Epithelial cell of esophagus (primary cell): ENCODE measurements around the gene TAPT1.

Experiments used
- DNase-seq: peaks from one replicate; pipeline ENCODE4 v3.0.0; 2010; ENCODE audit warnings: low read depth
- H3K4me3 ChIP-seq: 2 replicates; pipeline ENCODE4 v1.5.1; 2011; ENCODE audit warnings: mild to moderate bottlenecking, low read length, control low read depth
- TF ChIP-seq, protein P1 (sequence below): IDR thresholded peaks from 2 replicates; pipeline ENCODE4 v1.5.1; 2011; ENCODE audit warnings: low read depth, mild to moderate bottlenecking, low read length, control low read depth, inconsistent platforms; ENCODE audit not compliant: insufficient read depth; ENCODE audit errors: missing control alignments

Gene TAPT1

DNA sequence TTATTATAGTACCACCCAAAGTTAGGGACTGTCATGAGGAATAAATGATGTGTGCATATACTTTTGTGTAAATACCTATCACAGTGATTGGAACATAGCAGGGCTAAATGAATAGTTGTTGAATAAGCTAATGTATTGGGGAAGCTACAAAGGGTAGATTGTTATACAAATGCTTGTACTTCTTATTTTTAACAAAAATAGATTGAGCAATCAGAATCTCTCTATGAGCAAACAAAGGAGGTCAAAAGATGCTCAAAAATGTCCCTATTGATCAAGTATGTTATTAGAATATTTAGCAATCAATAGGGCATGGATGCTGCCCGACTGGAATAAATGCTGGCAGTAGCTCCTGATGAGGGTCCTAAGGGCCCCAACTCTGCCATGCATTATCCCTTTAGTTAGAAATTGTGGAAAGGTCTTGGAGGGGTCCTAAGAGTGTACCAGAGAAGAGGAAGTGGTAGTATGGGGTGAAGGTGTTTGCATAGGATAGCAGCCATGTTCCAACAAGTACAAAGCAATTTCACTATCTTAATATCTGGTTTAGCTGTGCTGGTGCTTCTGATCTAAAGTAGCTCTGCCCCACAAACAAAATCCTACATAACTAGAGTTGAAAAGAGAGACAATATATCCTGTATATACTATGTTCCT, 33.1 kb upstream of the TAPT1 start:
- H3K4me3 ChIP-seq, result no peak overlapping the region
- no peak for DNase-seq
- TF ChIP-seq, protein P1, sequence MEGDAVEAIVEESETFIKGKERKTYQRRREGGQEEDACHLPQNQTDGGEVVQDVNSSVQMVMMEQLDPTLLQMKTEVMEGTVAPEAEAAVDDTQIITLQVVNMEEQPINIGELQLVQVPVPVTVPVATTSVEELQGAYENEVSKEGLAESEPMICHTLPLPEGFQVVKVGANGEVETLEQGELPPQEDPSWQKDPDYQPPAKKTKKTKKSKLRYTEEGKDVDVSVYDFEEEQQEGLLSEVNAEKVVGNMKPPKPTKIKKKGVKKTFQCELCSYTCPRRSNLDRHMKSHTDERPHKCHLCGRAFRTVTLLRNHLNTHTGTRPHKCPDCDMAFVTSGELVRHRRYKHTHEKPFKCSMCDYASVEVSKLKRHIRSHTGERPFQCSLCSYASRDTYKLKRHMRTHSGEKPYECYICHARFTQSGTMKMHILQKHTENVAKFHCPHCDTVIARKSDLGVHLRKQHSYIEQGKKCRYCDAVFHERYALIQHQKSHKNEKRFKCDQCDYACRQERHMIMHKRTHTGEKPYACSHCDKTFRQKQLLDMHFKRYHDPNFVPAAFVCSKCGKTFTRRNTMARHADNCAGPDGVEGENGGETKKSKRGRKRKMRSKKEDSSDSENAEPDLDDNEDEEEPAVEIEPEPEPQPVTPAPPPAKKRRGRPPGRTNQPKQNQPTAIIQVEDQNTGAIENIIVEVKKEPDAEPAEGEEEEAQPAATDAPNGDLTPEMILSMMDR, result no peak

DNA sequence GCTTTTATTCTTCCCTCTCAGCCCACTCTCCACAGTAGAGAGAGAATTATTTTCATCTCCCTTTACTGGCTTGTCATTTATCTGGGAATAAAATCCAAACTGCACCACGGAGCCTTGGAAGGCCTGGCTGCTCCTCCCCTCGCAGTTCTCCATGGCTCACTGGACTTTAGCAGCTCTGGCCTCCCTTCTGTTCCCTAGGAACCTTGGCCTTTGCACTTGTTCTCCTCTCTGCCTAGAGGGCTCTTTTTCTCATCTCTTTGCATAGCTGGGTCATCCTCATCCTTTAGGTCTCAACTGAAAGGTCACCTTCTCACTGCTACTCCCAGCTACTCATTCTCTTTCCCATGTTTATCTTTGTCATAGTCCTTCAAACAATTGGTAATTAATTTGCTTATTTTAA, 31.3 kb upstream of the TAPT1 start:
- no peak for DNase-seq
- TF ChIP-seq, protein P1, result no peak
- no peak overlapping the region for H3K4me3 ChIP-seq

DNA sequence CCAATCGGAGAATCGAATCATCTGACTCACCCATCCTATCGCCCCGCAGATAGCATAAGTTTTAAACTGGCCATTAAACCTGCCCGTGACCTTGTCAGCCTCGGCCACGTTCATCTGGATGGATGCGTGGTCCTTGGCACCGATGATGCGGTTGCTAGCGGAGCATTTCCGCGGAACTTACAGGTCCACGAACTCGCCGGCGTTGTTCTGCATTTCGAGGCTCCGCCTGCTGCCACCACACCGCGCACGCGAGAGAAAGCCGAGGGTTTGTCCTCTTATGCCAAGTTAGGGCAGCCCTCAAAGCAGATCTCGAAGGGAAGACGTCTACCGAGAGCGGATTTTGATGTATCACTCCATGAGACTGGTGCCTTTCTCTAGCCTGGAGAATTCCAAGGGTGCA, 30.1 kb upstream of the TAPT1 start:
- no peak overlapping the region for H3K4me3 ChIP-seq
- DNase-seq, result no peak
- TF ChIP-seq, protein P1, result no peak

DNA sequence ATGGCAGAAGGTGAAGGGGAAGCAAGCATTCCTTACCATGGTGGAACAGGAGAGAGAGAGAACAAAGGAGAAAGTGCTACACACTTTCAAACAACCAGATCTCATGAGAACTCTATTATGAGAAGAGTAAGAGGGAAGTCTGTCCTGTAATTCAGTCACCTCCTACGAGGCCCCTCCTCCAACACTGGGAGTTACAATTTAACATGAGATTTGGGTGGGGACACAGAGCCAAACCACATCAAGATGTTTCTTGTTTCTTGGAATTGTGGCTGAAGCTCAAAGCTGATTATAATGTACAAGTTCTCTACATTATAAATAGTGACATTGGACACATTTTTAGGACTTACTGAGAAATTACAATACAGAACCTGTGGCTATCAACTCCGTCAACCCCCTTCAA, 29.5 kb upstream of the TAPT1 start:
- no peak for DNase-seq
- TF ChIP-seq, protein P1, result no peak
- H3K4me3 ChIP-seq, result no peak overlapping the region

DNA sequence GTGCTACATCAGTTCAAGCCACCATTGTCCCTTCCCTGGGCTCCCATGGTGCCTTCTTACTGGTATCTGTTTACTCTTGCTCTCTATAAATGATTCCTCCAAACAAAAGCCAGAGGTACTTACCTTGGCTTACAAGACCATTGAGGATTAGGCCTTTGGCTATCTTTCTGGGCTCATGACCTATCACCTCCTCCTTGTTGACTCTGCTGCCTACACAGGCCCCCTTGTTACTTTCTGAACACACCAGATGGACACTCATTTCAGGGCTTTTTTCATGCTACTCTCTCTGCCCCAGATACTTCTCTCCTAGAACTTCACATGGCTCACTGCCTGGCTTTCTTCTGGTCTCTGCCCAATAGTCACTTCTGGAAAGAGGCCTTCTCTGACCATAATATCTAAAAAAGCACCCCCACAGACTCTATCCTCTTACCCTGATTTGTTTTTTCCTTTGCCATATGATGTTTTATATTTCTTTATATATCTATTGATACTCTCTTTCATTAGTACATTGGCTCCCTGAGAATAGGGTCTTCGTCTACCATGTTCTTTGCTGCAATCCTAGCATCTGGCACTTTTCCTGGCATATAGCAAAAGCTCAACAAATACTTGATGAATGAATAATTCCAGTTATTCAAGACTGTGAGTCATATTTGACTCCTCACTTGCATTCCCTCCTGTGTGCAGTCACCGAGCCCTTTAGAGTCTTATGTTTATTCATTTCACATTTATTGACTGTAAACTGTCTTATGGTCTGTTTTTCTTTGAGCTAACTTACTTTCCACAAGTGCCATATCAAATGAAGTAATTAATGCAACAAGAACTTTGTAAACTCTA, 27.1 kb upstream of the TAPT1 start:
- peak; percentile 78 for DNase-seq
- TF ChIP-seq, protein P1, result no peak
- no peak overlapping the region for H3K4me3 ChIP-seq

DNA sequence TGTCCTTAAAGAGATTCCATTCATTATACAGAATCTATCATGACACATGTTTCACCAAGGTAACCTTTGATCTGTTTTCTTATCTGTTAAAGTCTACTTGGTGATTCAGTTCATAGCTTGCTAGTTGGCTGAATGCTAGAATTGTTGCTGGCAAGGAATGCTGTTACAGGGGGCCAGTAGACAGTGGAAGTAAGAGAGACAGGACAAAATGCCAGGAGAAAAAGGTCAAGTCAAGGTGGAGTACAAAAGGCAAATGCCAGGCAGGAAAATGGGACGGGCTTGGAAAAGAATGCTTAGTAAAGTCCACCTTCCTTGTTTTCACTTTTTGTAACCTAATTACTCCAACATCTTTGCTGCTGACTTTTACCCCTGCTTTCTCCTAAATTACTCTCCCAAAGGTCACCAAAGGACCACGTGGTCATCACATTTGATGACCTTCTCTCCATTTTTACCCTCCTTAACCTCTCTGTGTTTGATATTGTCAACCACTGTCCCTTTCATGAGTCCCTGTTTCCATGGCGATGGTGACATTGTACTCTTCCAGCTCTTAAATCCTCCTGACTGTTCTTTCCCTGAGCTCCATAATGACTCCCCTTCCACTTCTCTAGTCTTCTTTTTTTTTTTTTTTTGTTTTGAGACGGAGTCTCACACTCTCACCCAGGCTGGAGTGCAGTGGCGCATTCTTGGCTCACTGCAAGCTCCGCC, 24.5 kb upstream of the TAPT1 start:
- DNase-seq, result no peak
- TF ChIP-seq, protein P1, result no peak
- H3K4me3 ChIP-seq, result no peak overlapping the region
